K562 (cell line): ENCODE results near the gene STAT4. TPM values are rescaled to one million over a fixed set of nuclear protein-coding genes. Genes with fewer than 3 reads are reported as not detected.

Experiments used
- ASH1L ChIP-seq: fragments of 450-650 bp; IDR thresholded peaks from 2 replicates; pipeline ENCODE4 v1.6.1; 2018; ENCODE audit warnings: borderline replicate concordance, mild to moderate bottlenecking, low read depth; ENCODE audit not compliant: partially characterized antibody
- CREB3L1 ChIP-seq: fragments of 450-650 bp; IDR thresholded peaks from 2 replicates; pipeline ENCODE4 v1.6.1; 2014; ENCODE audit warnings: low read depth, mild to moderate bottlenecking, moderate library complexity, borderline replicate concordance
- HCFC1 ChIP-seq: IDR thresholded peaks from 2 replicates; pipeline ENCODE4 v1.6.1; 2012; ENCODE audit warnings: low read depth, low read length, improper control_type of control experiment
- HINFP ChIP-seq: fragments of 450-650 bp; conservative IDR thresholded peaks from 2 replicates; pipeline ENCODE4 v1.6.1; 2016; ENCODE audit warnings: missing genetic modification characterization, low read depth, mild to moderate bottlenecking, control low read depth, missing compliant biosample characterization
- KHSRP ChIP-seq: fragments of 450-650 bp; IDR thresholded peaks from 2 replicates; pipeline ENCODE4 v1.6.1; 2017
- PHB ChIP-seq: fragments of 250-450 bp; sonication (Bioruptor Pico); IDR thresholded peaks from 2 replicates; pipeline ENCODE4 v1.5.0; 2021
- WHSC1 ChIP-seq: IDR thresholded peaks from one replicate; pipeline ENCODE4 v1.6.1; 2012; ENCODE audit warnings: low read length, control low read depth, inconsistent platforms
- ZFX ChIP-seq: sonication (generic); formaldehyde crosslinking; IDR thresholded peaks from 2 replicates; pipeline ENCODE4 v1.8.0; 2022; ENCODE audit warnings: mild to moderate bottlenecking, missing genetic modification reagents, moderate library complexity
- ZNF324 ChIP-seq: fragments of 250-450 bp; sonication (Bioruptor Pico); IDR thresholded peaks from 2 replicates; pipeline ENCODE4 v1.4.0; 2020; ENCODE audit warnings: mild to moderate bottlenecking
- ZNF696 ChIP-seq: fragments of 250-450 bp; sonication (Bioruptor Pico); conservative IDR thresholded peaks from 2 replicates; pipeline ENCODE4 v1.4.0; 2020; ENCODE audit warnings: mild to moderate bottlenecking, moderate library complexity
- polyA plus RNA-seq, 8 experiments: library from polyadenylated mRNA; depleted of rRNA in 4 of 8; stranded (reverse) in 5 of 8; unstranded in 3 of 8; fragments of >200 nt; fragmentation: Nextera tagmentation in 2 of 8; fragmentation: Illumina TruSeq in 1 of 8; extraction: Ambion mirVana in 2 of 8; extraction: Trizol in 1 of 8; gene quantifications; 2 replicates each; pipeline versions ENCODE4 v1.2.1 to v1.2.3, GENCODE V29; 2011 to 2014; ENCODE audit warnings: inconsistent platforms in 1 of 8, missing spikeins in 1 of 8
- total RNA-seq, 7 experiments: library from RNA; depleted of rRNA in 6 of 7; stranded (reverse); fragments of >200 nt in 6 of 7; fragmentation: Illumina TruSeq in 2 of 7; extraction: Trizol in 2 of 7; gene quantifications; 2 replicates each; pipeline versions ENCODE4 v1.2.1 to v1.2.3, GENCODE V29; 2011 to 2021; ENCODE audit warnings: low replicate concordance in 1 of 7
- TF ChIP-seq, protein P1 (sequence below), 2 experiments: fragments of 450-650 bp in 1 of 2; sonication (generic) in 1 of 2; formaldehyde crosslinking; conservative IDR thresholded peaks; 2 replicates each; pipeline versions ENCODE4 v1.4.0 to v1.8.1; 2020 to 2022; ENCODE audit warnings: mild to moderate bottlenecking in 1 of 2, missing genetic modification reagents in 1 of 2
- TF ChIP-seq, protein P2 (sequence below): fragments of 250-450 bp; sonication (Bioruptor Pico); IDR thresholded peaks from 2 replicates; pipeline ENCODE4 v1.8.0; 2021; ENCODE audit warnings: borderline replicate concordance, mild to moderate bottlenecking, moderate library complexity; ENCODE audit not compliant: poor library complexity, severe bottlenecking
- TF ChIP-seq, protein P3 (sequence below): fragments of 250-450 bp; sonication (Bioruptor Pico); IDR thresholded peaks from 2 replicates; pipeline ENCODE4 v1.4.0; 2020; ENCODE audit warnings: mild to moderate bottlenecking, moderate library complexity

Gene STAT4
- total and polyA plus RNA-seq, 9 of the 15 experiments (the other 6 are each of a cell fraction or from before 2014, with no cell fraction given), result 0.01 to 0.06 (median 0.03) TPM; not detected in 6

DNA sequence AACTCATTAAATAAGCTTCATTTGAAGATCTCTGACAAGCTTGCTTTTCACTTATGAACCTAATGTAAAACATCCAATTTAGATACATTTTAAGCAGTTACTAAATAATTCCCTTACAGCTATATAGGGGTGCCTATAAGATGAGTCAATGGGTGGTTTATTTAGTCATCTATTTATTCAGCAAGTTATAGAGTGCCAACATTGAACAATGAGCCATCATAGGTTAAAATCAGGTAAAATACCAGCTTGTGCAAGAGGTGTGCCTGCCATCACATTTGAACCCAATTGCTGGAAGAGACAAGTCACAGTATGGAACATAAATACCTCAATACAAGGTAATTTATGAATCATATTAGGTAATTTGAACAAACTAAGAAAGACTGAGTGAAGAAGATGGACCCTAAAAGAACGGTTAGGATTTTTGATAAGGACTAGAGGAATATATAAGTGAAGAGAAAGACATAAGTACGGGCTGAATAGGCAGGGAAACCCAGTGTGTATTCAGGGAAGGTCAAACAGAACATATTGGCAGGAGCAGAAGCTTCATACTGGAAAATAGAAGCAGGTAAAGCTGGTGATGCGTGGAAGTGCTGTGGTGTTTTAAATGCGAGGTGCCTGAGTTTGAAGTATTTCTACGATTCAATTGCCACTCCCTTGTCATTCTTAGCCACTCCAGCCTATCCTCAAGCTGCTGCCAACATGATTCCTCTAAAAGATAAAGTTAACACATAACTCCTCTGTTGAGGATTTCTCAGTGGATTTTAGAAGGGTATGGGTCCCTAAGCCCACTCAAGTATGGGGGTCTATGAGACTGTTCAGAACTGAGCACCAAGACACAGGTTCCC, 18.9 kb upstream of the STAT4 start (continued):
- TF ChIP-seq ZNF696 (CRISPR knock-in tag), result no peak
- no peak for TF ChIP-seq HCFC1
- no peak for TF ChIP-seq KHSRP
- no peak for TF ChIP-seq CREB3L1
- no peak for TF ChIP-seq PHB
- TF ChIP-seq ZFX, result no peak
- TF ChIP-seq, protein P1, sequence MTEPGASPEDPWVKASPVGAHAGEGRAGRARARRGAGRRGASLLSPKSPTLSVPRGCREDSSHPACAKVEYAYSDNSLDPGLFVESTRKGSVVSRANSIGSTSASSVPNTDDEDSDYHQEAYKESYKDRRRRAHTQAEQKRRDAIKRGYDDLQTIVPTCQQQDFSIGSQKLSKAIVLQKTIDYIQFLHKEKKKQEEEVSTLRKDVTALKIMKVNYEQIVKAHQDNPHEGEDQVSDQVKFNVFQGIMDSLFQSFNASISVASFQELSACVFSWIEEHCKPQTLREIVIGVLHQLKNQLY (CRISPR knock-in tag; conservative IDR thresholded peaks at IDR 0.05), result no peak
- TF ChIP-seq, protein P2, sequence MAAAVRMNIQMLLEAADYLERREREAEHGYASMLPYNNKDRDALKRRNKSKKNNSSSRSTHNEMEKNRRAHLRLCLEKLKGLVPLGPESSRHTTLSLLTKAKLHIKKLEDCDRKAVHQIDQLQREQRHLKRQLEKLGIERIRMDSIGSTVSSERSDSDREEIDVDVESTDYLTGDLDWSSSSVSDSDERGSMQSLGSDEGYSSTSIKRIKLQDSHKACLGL (CRISPR knock-in tag), result no peak
- no peak for TF ChIP-seq ZNF324 (CRISPR knock-in tag)
- TF ChIP-seq, protein P3, sequence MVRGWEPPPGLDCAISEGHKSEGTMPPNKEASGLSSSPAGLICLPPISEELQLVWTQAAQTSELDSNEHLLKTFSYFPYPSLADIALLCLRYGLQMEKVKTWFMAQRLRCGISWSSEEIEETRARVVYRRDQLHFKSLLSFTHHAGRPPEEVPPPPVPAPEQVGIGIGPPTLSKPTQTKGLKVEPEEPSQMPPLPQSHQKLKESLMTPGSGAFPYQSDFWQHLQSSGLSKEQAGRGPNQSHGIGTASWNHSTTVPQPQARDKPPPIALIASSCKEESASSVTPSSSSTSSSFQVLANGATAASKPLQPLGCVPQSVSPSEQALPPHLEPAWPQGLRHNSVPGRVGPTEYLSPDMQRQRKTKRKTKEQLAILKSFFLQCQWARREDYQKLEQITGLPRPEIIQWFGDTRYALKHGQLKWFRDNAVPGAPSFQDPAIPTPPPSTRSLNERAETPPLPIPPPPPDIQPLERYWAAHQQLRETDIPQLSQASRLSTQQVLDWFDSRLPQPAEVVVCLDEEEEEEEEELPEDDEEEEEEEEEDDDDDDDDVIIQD (CRISPR knock-in tag), result no peak
- TF ChIP-seq WHSC1, result no peak
- no peak for TF ChIP-seq HINFP (tag)
- no peak for TF ChIP-seq ASH1L
